ENCODE data around the gene TXNL4A. TPM values are rescaled to one million over a fixed set of nuclear protein-coding genes. Genes with fewer than 3 reads are reported as not detected.

The TXNL4A gene
- polyA plus RNA-seq, 1 experiment: 131 TPM

GRCh38 chr18:79940126-79940813 lies 48.1 kb downstream of the TXNL4A start:
- H3K4me3 ChIP-seq (ENCODE audit: low read depth, low read length): no peak overlapping the region
- H3K27me3 ChIP-seq (ENCODE audit: control insufficient read depth, insufficient read depth, low read length): no peaks in the 10 kb centered on the region
- POLR2A ChIA-PET: no interaction called here
- no peak overlapping the region for H3K27ac ChIP-seq (ENCODE audit: low read depth, low read length)
- TF ChIP-seq, protein P1, sequence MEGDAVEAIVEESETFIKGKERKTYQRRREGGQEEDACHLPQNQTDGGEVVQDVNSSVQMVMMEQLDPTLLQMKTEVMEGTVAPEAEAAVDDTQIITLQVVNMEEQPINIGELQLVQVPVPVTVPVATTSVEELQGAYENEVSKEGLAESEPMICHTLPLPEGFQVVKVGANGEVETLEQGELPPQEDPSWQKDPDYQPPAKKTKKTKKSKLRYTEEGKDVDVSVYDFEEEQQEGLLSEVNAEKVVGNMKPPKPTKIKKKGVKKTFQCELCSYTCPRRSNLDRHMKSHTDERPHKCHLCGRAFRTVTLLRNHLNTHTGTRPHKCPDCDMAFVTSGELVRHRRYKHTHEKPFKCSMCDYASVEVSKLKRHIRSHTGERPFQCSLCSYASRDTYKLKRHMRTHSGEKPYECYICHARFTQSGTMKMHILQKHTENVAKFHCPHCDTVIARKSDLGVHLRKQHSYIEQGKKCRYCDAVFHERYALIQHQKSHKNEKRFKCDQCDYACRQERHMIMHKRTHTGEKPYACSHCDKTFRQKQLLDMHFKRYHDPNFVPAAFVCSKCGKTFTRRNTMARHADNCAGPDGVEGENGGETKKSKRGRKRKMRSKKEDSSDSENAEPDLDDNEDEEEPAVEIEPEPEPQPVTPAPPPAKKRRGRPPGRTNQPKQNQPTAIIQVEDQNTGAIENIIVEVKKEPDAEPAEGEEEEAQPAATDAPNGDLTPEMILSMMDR (IDR thresholded peaks at IDR 0.05; ENCODE audit: low read depth, low read length): no peak
- H3K9me3 ChIP-seq (ENCODE audit: control insufficient read depth, insufficient read depth, low read length): peaks cover 24% of the 10 kb centered on the region
- CTCF ChIA-PET: no interaction called here
- no peak for DNase-seq (ENCODE audit: low read depth, low spot score)

DNA sequence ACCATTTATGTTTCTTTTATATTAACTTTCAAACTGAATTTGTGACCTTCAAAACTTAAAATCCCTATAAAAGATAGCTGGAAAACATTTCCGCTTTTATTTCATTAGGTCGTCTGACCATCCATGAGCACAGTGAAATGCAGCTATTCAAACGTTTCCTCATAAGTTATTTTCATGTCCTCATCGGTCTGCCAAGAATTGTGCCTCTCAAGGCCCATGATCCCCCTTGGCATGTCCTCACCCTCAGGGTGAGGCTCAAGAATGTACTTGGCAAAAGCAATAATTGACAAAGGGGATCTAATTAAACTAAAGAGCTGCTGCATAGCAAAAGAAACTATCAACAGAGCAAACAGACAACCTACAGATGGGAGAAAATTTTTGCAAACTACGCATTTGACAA lies 49.3 kb downstream of the TXNL4A start:
- H3K4me3 ChIP-seq (ENCODE audit: low read depth, low read length): no peak overlapping the region
- TF ChIP-seq, protein P1 (IDR thresholded peaks at IDR 0.05; ENCODE audit: low read depth, low read length): no peak
- POLR2A ChIA-PET: no interaction called here
- CTCF ChIA-PET: no interaction called here
- peaks cover 27% of the 10 kb centered on the region for H3K9me3 ChIP-seq (ENCODE audit: control insufficient read depth, insufficient read depth, low read length)
- H3K27ac ChIP-seq (ENCODE audit: low read depth, low read length): no peak overlapping the region
- no peaks in the 10 kb centered on the region for H3K27me3 ChIP-seq (ENCODE audit: control insufficient read depth, insufficient read depth, low read length)
- no peak for DNase-seq (ENCODE audit: low read depth, low spot score)

GRCh38 chr18:79938196-79938595 lies 50.2 kb downstream of the TXNL4A start:
- TF ChIP-seq, protein P1 (IDR thresholded peaks at IDR 0.05; ENCODE audit: low read depth, low read length): no peak
- Histone ChIP-seq H3K9me3 (ENCODE audit: control insufficient read depth, insufficient read depth, low read length) (peaks cover 31% of the 10 kb centered on the region), H3K4me3 (ENCODE audit: low read depth, low read length) (no peak overlapping the region), H3K27me3 (ENCODE audit: control insufficient read depth, insufficient read depth, low read length) (no peaks in the 10 kb centered on the region), H3K27ac (ENCODE audit: low read depth, low read length) (no peak overlapping the region)
- no peak for DNase-seq (ENCODE audit: low read depth, low spot score)
- CTCF ChIA-PET: no interaction called here
- POLR2A ChIA-PET: no interaction called here

GRCh38 chr18:79937103-79937860 lies 51.1 kb downstream of the TXNL4A start:
- POLR2A ChIA-PET: no interaction called here
- Histone ChIP-seq H3K9me3 (ENCODE audit: control insufficient read depth, insufficient read depth, low read length) (peaks cover 31% of the 10 kb centered on the region), H3K27me3 (ENCODE audit: control insufficient read depth, insufficient read depth, low read length) (no peaks in the 10 kb centered on the region), H3K27ac (ENCODE audit: low read depth, low read length) (no peak overlapping the region), H3K4me3 (ENCODE audit: low read depth, low read length) (no peak overlapping the region)
- CTCF ChIA-PET: no interaction called here
- no peak for DNase-seq (ENCODE audit: low read depth, low spot score)
- TF ChIP-seq, protein P1 (IDR thresholded peaks at IDR 0.05; ENCODE audit: low read depth, low read length): no peak

DNA sequence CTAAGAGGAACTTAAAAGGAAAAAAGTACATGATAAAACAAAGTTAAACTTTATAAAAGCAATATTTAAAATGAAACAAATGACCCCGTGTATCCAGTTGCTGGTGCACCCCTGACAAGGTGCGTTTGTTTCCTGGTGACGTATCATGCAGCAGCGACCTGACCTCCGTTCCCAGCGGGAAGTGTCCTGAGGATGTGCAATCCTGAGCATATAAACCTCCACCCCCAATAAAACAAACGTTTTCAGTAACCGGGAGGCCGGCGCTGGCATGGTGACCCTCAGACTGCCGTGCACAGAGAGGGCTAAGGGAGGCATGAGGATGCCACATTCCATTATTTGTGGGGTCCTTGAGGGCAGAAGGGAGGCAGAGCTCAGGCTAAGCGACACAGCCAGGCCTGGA lies 51.7 kb downstream of the TXNL4A start:
- ChIA-PET POLR2A (no interaction called here), CTCF (no interaction called here)
- Histone ChIP-seq H3K9me3 (ENCODE audit: control insufficient read depth, insufficient read depth, low read length) (peaks cover 33% of the 10 kb centered on the region), H3K27ac (ENCODE audit: low read depth, low read length) (no peak overlapping the region), H3K4me3 (ENCODE audit: low read depth, low read length) (no peak overlapping the region), H3K27me3 (ENCODE audit: control insufficient read depth, insufficient read depth, low read length) (no peaks in the 10 kb centered on the region)
- no peak for DNase-seq (ENCODE audit: low read depth, low spot score)
- TF ChIP-seq, protein P1 (IDR thresholded peaks at IDR 0.05; ENCODE audit: low read depth, low read length): no peak
